SHP77 (cell line): ENCODE measurements around the gene DDX42.
"Not testable (repeated sequence)": the region's sequence is repeated elsewhere in the genome, so short reads cannot be mapped to it uniquely, and the experiment has no call there.

Experiments used
- DNase-seq, 2 experiments: peaks; one replicate each; lab custom pipeline; 2025; lab: John Stamatoyannopoulos, UW

Gene DDX42

GRCh38 chr17:63840591-63841349, 66.8 kb downstream of the DDX42 start:
- no peak for DNase-seq

GRCh38 chr17:63841350-63842172, 67.6 kb downstream of the DDX42 start:
- DNase-seq: no peak

GRCh38 chr17:63842173-63842539, 68.2 kb downstream of the DDX42 start:
- no peak for DNase-seq

GRCh38 chr17:63842540-63843386, 68.8 kb downstream of the DDX42 start, which contains the start of gene SMARCD2:
TSS of gene SMARCD2 (minus strand) at chr17:63842685. CDS start at chr17:63842674, 11 bp downstream.
- peak; percentile 95 to 96 for DNase-seq

- not testable (repeated sequence) for DNase-seq
These were observed 69.5 kb downstream of the DDX42 start for GRCh38 chr17:63843387-63843888.

GRCh38 chr17:63843910-63844677, 70.1 kb downstream of the DDX42 start:
- no peak for DNase-seq

GRCh38 chr17:63845509-63845908, 71.5 kb downstream of the DDX42 start:
- DNase-seq: no peak

- no peak for DNase-seq
These were observed 73.7 kb downstream of the DDX42 start for GRCh38 chr17:63847525-63848249.

- no peak for DNase-seq
These were observed 75.1 kb downstream of the DDX42 start for GRCh38 chr17:63848834-63849689.

- DNase-seq: no peak
These were observed 76.4 kb downstream of the DDX42 start for GRCh38 chr17:63850401-63850800.

- no peak for DNase-seq
These were observed 79.3 kb downstream of the DDX42 start for GRCh38 chr17:63853260-63853659.

- DNase-seq: no peak
These were observed 80.7 kb downstream of the DDX42 start for GRCh38 chr17:63854709-63855108.

GRCh38 chr17:63855185-63855584, 81.2 kb downstream of the DDX42 start:
- DNase-seq: no peak

GRCh38 chr17:63856425-63856824, 82.5 kb downstream of the DDX42 start:
- not testable (repeated sequence) for DNase-seq

GRCh38 chr17:63859257-63859656, 85.3 kb downstream of the DDX42 start:
- no peak for DNase-seq

GRCh38 chr17:63866625-63867024, 92.7 kb downstream of the DDX42 start:
- DNase-seq: not testable (repeated sequence)
